IMR-90 (cell line): ENCODE data around the gene AXIN1.

Experiments used
- FOS ChIP-seq: fragments of 150-350 bp; IDR thresholded peaks from 2 replicates; pipeline ENCODE4 v1.6.1; 2016; ENCODE audit warnings: low read depth, low read length
- MAFK ChIP-seq: IDR thresholded peaks from 2 replicates; pipeline ENCODE4 v1.6.1; 2012; ENCODE audit warnings: low read depth, low read length, improper control_type of control experiment
- POLR2A ChIP-seq: IDR thresholded peaks from 2 replicates; pipeline ENCODE4 v1.6.1; 2012; ENCODE audit warnings: mild to moderate bottlenecking, low read depth, low read length
- RAD21 ChIP-seq: IDR thresholded peaks from 2 replicates; pipeline ENCODE4 v1.6.1; 2012; ENCODE audit warnings: low read length, improper control_type of control experiment
- TF ChIP-seq, protein P1 (sequence below): conservative IDR thresholded peaks from 2 replicates; pipeline ENCODE4 v1.5.1; 2012; ENCODE audit warnings: mild to moderate bottlenecking, low read depth, low read length, improper control_type of control experiment
- TF ChIP-seq, protein P2 (sequence below): fragments of 150-350 bp; IDR thresholded peaks from 2 replicates; pipeline ENCODE4 v1.6.1; 2017; ENCODE audit warnings: mild to moderate bottlenecking, antibody characterized with exemption, low read length, low read depth
- TF ChIP-seq, protein P3 (sequence below): fragments of 150-350 bp; IDR thresholded peaks from 2 replicates; pipeline ENCODE4 v1.6.1; 2016; ENCODE audit warnings: low read depth, mild to moderate bottlenecking, low read length, moderate library complexity, borderline replicate concordance

DNA sequence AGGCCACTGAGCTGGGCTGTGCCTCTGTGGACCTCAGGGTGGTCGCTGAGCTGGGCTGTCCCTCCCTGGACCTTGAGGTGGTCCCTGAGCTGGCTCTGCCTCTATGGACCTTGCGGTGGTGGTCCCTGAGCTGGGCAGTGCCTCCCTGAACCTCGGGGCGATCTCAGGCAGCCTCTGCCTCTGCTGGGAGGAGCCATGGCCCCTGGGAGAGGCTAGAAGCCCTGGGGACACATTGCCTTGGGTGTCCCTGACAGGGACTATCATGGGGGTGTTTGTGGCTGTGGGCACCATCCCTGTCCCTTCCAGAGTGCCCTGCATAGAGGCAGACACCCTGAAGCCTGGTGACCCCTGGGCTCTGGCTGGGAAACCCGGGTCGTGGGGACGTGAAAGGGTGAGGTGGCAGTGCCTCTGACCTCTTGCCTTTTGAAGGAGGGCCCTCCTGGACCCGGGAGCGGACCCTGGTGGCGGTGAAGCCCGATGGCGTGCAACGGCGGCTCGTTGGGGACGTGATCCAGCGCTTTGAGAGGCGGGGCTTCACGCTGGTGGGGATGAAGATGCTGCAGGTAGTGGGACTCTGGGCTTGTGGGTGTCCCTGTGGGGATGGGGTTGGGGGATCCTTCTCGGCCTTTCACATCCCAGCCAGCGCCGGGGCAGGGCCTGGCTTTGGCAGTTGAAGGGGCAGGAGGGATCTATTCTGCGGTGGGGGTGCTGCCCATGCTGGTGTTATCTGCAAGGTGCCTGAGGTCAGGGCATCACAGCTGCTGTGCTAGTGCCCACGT is 46.2 kb upstream of the AXIN1 start:
- TF ChIP-seq, protein P1, sequence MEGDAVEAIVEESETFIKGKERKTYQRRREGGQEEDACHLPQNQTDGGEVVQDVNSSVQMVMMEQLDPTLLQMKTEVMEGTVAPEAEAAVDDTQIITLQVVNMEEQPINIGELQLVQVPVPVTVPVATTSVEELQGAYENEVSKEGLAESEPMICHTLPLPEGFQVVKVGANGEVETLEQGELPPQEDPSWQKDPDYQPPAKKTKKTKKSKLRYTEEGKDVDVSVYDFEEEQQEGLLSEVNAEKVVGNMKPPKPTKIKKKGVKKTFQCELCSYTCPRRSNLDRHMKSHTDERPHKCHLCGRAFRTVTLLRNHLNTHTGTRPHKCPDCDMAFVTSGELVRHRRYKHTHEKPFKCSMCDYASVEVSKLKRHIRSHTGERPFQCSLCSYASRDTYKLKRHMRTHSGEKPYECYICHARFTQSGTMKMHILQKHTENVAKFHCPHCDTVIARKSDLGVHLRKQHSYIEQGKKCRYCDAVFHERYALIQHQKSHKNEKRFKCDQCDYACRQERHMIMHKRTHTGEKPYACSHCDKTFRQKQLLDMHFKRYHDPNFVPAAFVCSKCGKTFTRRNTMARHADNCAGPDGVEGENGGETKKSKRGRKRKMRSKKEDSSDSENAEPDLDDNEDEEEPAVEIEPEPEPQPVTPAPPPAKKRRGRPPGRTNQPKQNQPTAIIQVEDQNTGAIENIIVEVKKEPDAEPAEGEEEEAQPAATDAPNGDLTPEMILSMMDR: no peak
- TF ChIP-seq, protein P2, sequence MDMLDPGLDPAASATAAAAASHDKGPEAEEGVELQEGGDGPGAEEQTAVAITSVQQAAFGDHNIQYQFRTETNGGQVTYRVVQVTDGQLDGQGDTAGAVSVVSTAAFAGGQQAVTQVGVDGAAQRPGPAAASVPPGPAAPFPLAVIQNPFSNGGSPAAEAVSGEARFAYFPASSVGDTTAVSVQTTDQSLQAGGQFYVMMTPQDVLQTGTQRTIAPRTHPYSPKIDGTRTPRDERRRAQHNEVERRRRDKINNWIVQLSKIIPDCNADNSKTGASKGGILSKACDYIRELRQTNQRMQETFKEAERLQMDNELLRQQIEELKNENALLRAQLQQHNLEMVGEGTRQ: no peak
- no peak for TF ChIP-seq POLR2A
- TF ChIP-seq RAD21: no peak
- TF ChIP-seq, protein P3, sequence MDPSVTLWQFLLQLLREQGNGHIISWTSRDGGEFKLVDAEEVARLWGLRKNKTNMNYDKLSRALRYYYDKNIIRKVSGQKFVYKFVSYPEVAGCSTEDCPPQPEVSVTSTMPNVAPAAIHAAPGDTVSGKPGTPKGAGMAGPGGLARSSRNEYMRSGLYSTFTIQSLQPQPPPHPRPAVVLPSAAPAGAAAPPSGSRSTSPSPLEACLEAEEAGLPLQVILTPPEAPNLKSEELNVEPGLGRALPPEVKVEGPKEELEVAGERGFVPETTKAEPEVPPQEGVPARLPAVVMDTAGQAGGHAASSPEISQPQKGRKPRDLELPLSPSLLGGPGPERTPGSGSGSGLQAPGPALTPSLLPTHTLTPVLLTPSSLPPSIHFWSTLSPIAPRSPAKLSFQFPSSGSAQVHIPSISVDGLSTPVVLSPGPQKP: no peak
- no peak for TF ChIP-seq FOS
- TF ChIP-seq MAFK: no peak
